CD4-positive, alpha-beta T cell treated with Interleukin-4 for 4 hours (primary cell): ENCODE results near the gene ALKAL2.

Experiments
- DNase-seq: peaks from one replicate; pipeline ENCODE4 v3.0.0-alpha.2; 2020

The ALKAL2 gene

GRCh38 chr2:269356-270030 lies 18.4 kb downstream of the ALKAL2 start:
- no peak for DNase-seq

GRCh38 chr2:268323-268722 lies 19.6 kb downstream of the ALKAL2 start:
- DNase-seq: no peak

GRCh38 chr2:264493-265468 lies 23.1 kb downstream of the ALKAL2 start, which contains the start of gene ACP1:
Gene ACP1, plus strand, starts transcription at chr2:264947. Its CDS starts 18 bp downstream, at chr2:264965.
- peak; percentile 93 for DNase-seq

- peak; percentile 42 for DNase-seq
These were observed 24.0 kb downstream of the ALKAL2 start, which contains the start of gene SH3YL1 for GRCh38 chr2:263774-264492. Gene SH3YL1, minus strand, starts transcription at chr2:264032. Its CDS starts 48 bp downstream, at chr2:263984.

- DNase-seq: no peak
These were observed 24.7 kb downstream of the ALKAL2 start for GRCh38 chr2:263022-263738.

DNA sequence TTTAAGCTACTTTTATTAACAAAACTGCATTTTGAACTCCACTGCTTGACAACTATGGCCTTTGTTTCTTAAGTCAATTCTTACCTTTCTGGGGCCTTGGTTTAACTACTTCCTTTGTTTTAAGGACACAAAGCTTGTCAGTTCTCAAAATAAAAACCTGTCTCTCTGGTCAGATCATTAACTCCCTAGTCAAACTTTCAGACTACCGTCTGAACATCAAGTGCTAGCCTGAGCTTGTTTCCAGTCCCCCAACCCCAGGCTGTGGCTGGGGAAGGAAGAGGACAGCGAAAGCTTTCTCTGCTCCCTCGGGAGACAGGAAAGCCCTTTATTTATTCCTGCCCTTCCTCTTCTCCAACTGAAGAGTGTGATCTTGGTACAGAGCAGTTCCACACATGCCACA lies 25.8 kb downstream of the ALKAL2 start:
- no peak for DNase-seq

- DNase-seq: no peak
These were observed 27.3 kb downstream of the ALKAL2 start for GRCh38 chr2:260507-261161.

DNA sequence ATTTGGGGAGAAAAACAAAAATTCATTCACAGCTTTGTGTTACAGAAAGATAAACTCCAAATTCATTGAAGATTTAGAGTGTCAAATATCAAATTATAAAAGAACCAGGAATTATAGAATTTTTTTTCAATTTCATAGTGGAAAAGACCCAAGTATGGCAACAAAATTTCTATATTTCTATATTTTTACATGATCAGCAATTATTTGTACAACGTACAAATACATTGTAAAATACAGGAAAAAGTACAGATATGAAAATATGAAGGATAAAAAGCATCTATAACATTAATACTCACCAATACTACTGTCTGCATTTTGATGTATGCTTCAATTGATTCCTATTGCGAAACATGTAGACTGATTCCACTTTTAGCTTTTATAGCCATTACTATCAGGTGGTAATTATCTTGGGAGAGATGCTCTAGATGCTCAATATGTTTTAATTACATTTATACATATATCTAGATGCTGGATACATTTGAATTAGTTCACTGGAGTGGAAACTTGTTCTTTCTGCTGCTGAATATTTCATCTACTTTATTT lies 28.0 kb downstream of the ALKAL2 start:
- DNase-seq: no peak

GRCh38 chr2:258933-259332 lies 29.0 kb downstream of the ALKAL2 start:
- DNase-seq: no peak

DNA sequence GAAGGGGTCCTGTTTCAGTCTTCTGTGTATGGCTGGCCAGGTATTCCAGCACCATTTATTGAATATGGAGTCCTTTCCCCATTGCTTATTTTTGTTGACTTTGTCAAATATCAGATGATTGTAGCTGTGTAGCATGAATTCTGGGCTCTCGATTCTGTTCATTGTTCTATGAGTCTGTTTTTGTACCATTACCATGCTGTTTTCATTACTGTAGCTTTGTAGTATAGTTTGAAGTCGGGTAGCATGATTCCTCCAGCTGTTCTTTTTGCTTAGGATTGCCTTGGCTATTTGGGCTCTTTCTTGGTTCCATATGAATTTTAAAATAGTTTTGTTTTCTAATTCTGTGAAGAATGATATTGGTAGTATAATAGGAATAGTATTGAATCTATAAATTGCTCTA lies 30.0 kb downstream of the ALKAL2 start:
- no peak for DNase-seq

DNA sequence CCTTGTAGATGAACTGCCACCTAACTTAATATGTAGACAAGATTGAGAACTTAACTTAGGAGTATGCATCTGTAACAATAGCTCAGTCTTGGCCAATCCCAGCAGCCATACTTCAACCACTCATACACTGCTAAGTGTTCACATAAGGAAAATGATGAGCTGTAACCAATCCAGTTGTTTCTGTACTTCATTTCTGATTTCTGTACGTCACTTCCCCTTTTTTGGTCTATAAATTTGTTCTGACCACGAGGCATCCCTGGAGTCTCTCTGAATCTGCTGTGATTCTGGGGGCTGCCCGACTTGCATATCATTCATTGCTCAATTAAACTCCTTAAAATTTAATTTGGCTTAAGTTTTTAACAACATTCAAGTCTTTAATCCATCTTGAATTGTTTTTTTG lies 30.5 kb downstream of the ALKAL2 start:
- no peak for DNase-seq

DNA sequence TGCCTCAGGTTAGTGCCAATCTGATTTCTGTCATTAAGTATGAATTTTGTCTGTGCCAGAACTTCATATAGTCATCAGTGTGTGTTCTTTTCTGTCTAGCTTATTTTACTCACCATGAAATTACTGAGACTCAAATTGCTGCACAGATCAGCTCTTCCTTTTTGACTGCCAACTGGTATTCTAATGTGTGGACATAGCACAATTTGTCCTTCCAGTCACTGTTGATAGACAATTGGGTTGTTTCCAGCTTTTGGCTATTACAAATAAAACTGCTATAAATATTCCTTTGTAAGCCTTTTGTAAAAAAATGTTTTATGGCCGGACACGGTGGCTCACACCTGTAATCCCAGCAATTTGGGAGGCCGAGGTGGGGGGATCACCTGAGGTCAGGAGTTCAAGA lies 31.8 kb downstream of the ALKAL2 start:
- no peak for DNase-seq

DNA sequence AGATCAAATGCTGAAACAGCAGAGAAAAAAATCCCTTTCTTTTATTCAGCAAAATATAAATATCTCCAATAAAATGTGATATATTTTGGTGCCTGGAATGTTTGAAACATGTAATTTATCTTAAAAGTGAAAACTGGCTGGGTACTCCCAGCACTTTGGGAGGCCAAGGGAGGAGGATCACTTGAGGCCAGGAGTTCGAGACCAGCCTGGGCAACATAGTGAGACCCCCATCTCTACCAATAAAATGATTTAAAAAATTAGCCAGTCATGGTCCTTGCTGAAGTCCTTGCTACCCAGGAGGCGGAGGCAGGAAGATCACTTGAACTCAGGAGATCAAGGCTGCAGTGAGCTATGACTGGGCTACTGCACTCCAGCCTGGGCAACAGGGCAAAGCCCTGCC lies 32.7 kb downstream of the ALKAL2 start:
- DNase-seq: no peak

- DNase-seq: no peak
These were observed 33.6 kb downstream of the ALKAL2 start for GRCh38 chr2:254241-254640.

DNA sequence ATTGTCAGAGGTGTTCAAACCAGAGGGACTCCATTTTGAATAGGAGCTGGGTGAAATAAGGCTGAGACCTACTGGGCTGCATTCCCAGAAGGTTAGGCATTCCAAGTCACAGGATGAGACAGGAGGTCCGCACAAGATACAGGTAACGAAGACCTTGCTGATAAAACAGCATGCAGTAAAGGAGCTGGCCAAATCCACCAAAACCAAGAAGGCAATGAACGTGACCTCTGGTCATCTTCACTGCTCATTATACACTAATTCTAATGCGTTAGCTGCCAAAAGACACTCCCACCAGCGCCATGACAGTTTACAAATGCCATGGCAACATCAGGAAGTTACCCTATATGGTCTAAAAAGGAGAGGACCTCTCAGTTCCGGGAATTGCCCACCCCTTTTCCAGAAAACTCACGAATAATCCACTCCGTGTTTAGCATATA lies 34.7 kb downstream of the ALKAL2 start:
- DNase-seq: no peak

DNA sequence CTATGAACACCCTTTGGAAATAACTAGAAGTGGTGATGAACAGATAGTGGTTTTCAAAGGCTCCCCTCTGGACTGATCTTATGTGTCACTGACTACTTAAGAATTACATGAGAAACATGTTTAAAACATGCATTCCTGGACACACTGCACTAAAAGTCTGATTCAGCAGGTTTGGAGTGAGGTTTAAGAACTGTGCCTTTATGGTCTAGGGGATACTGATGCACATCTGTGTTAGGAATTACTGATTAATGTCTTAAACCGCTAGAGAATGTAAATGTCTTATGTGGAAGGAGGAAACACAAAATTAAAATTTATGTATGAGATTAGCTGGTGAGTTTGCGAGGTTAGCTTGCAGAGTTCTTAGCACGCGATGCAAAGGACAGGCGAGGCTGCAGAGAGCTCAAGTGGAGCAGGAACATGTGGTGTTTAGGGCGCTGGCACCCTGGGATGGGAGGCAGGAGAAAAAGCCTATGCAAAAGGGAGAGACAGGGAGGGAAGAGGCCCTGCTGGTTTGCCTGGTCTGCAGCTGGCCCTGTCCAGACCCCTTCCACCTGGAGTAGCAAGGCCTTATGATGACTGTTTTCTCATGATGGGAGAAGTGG lies 35.8 kb downstream of the ALKAL2 start:
- DNase-seq: no peak

- DNase-seq: no peak
These were observed 38.3 kb downstream of the ALKAL2 start for GRCh38 chr2:249538-250042.

GRCh38 chr2:248724-249123 lies 39.2 kb downstream of the ALKAL2 start:
- no peak for DNase-seq

DNA sequence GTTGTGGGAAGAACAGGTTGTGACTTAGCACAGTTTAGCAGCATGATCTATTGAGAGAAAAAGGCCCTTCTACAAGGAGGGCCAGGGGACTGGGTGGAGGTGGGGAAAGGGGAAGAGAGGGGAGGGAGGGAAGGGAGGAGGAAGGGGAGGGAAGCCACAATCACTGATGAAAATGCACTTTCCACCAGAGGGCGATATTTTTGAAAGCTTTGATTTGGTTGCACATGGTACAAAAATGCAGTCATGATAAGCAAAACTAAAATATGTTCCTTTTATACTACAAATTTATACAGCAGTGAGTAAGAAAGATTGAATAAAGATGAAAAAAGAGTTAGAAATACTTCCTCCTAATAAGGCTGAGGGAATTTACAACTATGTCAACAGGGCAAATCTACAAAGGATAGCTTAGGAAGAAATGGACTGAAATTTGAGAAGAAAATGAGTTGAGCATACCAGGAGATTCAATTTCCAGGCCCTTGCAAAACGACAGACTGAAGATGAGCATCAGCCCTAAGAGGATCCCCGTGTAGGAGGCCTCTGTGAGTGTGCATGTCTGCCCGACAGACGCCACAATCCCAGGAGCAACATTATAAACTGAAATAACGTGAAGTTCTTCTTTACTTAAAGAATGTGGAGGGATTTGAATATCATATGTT lies 41.3 kb downstream of the ALKAL2 start:
- peak; percentile 44 for DNase-seq

GRCh38 chr2:244547-244946 lies 43.3 kb downstream of the ALKAL2 start:
- DNase-seq: no peak
